HT-29 (cell line): ENCODE data around the gene DMD. TPM values are rescaled to one million over a fixed set of nuclear protein-coding genes. Genes with fewer than 3 reads are reported as not detected.

Experiments
- DNase-seq: peaks from one replicate; pipeline ENCODE4 v3.0.0-alpha.2; 2015; ENCODE audit warnings: low spot score
- total RNA-seq: library from RNA; depleted of rRNA; stranded (reverse); fragments of >200 nt; shearing (Covaris generic); gene quantifications from 2 replicates; pipeline ENCODE4 v1.2.3, GENCODE V29; 2014

The DMD gene
- total RNA-seq, 1 experiment from 2014 or later, result not detected

DNA sequence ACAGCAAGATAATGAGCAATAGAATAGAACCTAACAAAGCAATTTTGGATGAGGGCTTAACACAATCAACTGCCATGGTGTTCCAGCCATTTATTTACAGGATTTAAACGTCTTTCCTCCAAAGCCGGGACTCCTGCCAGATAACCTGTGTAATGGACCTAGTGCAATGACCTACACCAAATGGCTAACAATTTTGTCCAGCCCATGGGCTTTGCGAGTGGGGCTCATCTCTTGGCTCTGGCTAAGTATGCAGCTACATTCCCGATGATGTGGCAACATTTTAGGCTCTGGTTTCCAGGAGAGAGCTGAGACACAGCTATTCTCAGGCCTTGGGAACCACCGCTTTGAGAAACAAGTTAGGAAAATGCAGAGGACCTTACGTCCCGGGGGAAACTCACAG, 1317.2 kb downstream of the DMD start:
- DNase-seq, result no peak

DNA sequence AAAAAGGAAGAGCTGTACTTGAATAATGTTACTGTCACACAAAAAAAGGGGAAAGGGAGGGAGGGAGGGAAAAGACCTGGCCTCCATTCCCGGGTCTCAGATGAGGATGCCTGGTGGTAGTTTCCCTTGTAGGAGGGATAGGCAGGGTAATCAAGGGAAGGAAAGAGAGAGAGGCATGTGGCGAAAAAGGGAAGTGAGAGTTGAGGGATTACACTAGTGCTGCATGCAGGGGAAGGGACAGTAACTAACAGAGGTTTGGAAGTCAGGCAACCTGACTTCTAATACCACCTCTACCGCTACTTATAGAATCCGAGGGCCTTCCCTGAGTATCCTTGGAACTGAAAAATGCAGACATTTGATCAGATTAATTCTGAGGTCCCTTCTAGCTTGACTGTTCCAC, 1317.8 kb downstream of the DMD start:
- DNase-seq, result no peak

DNA sequence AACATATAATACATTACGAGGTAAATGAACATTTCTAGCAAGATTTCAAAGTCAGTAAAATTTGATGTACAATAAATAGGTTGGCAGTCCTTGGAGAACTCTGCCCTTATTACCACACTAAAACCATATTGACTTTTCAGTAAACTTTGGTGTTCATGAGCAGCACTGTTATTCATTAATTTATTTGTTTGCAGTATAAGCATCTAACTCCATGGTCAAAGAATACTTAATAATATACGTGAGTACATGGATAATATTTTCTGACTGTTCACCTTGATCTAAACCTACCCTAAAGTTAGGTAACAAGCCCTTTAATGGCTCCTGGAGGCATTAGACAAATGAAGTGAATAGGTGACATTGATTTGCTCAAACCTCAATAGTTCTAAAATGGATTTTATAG, 1322.3 kb downstream of the DMD start:
- DNase-seq, result no peak

DNA sequence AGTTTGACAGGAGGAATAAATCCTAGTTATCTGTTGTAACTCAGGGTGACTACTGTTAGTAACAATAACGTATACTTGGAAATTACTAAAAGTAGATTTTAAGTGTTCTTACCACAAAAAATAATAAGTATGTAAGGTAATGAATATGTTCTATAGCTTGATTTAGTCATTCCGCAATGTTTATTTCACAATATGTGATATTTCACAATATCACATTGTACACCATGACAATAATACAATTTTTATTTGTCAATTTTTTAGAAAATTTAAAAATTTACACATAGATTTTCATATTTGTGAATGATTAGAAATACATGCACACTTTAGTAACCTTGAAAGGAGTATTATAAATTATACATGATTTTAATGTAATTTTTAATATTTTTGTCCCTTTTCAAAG, 1326.8 kb downstream of the DMD start:
- no peak for DNase-seq

DNA sequence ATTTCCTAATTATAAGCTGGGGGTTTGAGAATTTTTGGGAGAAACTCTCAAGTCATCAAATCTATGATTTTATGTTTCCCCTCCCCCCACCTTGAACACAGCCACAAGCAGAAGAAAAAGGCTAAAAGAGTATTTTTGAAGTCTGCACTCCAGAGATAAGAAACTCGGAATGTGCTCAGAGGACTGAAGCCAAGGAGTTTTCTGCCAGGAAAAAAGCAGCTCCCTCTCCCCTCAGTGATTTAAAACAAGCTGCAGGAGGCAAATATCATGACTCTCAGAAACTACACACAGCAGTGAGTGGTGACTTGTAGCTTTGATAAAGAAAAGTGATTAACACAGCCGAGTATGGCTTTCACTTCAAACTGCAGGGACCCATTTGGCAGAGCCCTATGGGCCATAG, 1339.3 kb downstream of the DMD start:
- DNase-seq, result no peak

DNA sequence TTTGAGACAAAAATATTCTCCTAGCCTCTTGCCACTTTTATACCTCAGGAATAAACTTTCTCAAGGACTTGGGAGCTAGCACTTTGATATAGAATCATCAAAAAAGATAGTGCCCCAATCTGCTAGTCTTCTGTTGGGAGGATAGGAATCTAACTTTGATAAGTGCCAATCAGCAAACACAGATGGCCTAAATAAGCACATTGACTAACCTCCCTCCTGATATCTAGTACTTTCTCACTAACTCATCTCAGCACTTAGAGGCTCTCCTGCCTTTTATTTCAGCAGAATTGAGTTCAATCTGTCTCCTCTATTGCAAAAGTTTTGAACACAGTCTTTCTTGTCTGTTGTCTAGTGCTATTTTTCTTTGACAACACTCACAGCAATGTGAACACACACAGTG, 1341.1 kb downstream of the DMD start:
- no peak for DNase-seq

DNA sequence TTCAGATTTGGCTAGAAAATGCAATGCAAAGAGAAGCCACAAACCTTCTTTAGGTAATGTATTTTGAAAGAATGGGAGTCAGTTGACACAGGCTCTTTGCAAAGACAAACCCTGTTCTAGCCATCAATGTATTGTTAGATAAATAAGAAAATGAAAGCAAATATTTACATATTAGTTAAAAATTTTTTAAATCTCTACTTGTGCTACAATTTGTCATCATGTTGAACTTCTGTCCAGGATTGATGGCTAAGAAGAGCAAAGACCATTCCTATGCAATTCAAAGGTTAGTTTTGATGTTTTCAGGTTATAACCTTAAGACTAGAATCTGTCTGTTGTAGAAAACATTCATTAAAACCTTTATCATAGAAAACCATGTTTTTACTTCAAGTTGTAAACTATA, 1350.7 kb downstream of the DMD start:
- no peak for DNase-seq

DNA sequence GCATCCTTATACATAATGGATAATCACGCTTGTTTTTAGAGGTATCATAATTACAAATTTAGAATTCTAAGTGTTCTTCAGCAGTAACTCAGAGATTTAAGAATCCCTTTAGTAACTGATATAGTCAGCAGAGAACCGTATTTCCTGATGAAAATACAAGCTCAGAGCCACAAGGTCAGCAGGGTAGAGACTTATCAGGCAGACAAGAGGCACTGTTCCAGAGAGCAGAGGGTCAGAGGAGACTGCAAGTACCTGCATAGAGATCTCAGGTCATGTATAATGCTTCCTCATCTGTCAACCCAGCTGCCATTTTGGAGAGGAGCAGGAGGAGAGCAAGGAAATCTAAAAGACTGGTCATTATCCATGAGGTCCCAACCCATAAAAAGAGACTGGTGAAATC, 1352.4 kb downstream of the DMD start:
- no peak for DNase-seq

DNA sequence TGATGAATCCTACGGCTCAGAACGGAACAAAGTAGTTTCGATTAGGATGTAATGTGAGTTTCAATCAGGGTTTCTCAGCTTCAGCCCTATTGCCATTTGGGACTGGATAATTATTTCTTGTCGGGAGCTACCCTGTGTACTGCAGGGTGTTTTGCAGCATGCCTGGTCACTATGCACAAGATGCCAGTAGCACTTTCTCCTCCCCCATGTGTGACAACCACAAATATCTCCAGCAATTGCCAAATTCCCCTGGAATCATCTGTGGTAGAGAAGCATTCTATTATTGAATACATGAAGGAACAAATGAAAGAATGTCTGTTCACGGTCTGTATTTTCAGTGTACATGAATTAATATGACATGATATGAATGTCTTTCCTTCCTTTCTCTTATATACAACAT, 1356.6 kb downstream of the DMD start:
- no peak for DNase-seq

DNA sequence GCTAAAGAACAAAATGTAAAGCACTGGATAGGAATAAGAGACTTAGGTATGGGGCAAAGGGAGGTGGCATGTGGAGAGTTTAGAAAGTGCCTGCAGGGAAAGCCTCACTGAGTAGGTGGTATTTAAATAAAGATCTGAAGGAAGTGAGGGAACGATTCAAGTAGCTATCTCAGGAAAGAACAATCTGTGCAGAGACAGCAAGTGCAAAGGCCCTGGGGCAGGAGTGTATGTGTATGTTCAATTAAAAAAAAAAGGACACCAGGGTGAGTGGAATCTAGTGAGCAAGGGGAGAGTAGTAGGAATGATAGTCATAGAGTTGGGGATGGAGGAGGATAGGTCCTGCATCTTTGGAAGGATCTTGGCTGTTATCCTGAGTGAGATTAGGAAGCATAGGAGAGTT, 1359.6 kb downstream of the DMD start:
- DNase-seq, result no peak

DNA sequence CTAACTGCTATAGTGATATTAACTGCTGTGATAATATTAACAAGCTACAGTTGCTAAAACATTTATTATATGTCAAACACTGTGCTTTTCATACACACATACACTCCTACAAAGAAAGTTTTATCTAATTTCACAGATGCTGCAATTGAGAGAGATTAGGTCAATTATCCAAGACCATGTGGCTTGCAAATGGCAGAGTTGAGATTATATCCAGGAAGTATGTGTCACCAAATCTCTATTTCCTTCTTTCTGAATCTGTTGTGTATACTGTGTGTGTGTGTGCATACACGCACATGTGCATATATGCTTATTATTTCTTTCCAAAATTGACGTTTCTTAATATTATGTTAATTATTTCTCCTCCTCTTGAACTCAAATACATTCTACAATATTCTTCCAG, 1363.6 kb downstream of the DMD start:
- no peak for DNase-seq

DNA sequence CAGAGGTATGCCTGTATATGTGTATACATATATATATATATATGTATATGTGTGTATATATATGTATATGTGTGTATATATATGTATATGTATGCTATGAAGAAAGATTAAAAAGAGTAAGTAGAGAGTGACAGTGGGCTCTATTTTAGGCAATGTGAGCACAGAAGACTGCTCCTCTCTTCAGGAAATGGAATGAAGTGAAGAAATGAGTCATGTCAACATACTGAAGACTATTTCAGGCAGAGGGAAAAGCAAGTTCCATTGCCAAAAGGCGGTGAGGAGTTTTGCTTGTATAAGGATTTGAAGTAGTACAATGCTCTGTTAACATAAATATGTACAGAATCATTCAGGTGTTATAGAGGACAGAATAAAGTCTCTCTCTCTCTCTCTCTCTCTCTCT, 1366.3 kb downstream of the DMD start:
- no peak for DNase-seq

DNA sequence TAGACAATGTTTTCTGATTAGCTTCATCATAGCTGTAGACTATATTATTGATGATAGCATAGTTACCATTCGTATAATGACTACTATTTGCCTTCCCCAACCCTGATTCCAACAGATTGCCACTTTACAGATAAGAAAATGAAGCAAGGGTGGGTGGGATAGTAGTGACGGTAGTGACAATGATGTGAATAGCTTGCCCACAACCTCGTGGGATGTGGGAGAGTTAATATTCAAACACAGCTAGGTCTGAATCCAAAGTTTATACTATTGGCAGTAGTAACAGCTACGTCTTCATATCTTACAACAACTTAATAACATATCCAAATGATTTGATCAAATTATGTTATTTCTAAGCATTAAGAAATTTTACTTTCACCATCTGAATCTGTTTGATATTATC, 1372.7 kb downstream of the DMD start:
- no peak for DNase-seq

DNA sequence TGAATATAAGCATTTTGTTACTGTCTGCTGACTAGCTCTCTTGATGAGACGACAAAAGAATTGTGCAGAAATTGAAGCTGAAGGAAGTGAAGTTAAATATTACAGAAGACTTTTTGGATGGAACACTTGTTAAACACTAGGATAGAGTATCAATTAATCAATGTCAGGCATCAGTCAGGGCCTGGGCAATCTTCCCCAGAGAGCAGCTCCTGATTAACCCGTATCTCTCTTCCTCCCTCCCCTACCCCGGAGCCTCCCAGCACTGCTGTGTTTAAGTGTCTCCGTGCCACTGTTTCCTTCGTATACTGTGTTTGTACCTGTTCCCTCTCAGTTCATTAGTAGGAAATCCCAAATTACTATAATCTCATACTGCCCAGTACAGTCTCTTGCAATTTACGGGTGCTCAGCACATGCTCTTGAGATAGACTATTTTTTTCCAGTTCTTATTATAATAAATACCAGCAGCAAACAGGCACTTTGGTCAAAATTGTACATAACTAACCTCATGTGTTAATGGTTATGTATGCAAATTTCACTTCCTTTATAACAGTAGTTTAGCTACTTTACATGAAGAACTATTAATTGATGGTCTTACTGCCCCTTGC, 1373.8 kb downstream of the DMD start:
- no peak for DNase-seq

DNA sequence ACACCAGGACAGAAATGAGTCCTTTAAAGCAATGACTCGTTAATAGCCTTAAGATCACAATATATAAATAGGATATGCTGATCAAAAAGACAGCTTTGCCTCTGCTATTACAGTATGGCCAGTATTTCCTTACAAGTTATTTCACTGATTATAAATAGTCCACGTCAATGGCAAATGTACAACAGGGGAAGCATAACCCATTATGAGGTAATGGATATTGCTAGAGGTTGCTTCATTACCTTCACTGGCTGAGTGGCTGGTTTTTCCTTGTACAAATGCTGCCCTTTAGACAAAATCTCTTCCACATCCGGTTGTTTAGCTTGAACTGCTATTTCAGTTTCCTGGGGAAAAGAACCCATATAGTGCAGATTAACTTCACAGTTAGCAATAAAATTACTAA, 1374.9 kb downstream of the DMD start:
- no peak for DNase-seq

DNA sequence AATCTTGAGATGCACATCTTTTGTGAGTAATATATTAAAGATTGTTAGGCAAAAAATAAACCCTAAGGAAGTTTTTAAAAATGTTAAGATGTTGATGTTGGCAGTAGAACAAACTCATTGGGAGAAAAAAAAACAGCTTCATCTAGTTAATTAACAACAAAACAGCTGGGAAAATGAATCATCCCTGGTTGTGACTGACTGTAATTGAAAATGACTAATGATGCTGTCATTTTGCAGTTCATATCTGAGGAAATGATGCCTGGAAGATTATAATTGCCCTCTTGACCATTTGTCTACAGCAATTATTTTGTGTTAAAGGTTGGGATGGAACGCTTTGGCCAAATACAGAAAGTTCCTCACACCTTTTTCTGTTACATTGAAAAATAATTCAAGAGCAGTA, 1379.1 kb downstream of the DMD start:
- no peak for DNase-seq

DNA sequence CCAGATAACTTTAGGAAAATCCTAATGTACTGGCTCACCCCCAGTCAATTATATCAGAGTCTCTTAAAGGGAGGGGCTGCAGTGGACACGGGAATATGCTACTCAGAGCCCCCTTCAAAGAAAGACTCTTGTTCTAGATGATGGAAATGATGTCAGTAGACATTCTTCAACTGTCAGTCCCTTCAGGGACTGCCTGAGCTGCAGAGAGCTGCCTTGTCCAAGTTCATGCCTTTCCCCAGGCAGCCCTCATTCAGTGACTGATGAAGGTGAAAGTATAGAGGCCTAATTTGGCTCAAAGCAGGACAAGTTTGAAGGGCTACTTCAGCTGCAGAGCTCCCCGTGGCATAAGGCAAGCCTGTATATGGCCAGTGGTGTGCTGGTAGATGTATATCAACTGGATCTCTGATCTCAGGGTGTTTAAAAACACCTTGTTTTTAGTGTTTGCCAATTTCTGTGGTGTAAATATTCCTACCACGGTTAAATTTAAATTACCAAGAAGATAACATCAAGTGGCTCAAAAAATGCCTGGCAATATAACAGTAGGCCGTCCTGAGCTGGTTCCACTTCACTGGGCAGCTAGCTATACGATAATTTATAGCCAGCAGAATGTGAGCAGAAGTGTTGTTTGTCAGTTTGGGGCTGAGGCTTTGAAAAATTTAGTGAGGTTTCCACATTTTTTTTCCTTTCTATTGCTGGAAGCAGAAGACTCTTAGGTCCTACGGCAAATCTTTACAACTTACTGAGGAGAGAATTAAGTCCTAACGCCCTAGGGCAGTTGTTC, 1390.7 kb downstream of the DMD start:
- DNase-seq, result no peak

DNA sequence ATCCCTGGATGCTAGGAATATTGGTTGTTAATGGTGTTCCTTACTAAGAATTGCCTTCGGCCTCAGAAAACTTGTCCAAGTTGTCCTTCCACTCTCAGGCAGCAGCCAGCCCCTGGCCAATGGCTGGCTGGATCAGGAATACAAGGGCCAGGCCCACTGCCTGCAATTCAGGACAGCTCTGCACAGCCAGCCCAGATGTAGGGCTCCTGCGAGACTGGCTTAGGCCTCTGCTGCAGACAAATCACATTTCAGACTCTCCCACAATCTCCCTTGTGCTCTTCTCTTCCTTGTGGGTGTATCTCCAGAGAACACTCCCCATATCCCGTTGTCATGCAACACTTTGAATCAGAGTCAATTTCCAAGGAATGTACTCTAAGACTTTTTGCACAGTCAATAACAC, 1391.9 kb downstream of the DMD start:
- DNase-seq, result no peak

DNA sequence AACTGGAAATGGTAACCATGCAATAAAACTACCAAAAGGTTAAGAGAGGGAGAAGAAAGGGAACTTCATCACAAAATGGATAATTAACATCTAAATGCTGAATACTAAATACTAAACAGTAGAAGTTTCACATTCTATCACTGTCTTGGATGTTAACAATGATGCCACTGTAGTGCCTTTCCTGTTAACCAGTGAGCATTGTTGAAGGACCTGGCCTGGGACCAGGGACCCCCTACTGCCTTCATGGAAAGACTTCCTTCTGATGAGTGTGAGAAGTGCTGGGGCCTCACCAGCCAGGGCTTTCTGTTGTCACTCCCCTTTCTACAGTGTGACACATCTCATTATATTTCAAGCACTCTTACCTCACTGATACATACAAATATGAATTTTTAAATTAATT, 1400.2 kb downstream of the DMD start:
- DNase-seq, result no peak

DNA sequence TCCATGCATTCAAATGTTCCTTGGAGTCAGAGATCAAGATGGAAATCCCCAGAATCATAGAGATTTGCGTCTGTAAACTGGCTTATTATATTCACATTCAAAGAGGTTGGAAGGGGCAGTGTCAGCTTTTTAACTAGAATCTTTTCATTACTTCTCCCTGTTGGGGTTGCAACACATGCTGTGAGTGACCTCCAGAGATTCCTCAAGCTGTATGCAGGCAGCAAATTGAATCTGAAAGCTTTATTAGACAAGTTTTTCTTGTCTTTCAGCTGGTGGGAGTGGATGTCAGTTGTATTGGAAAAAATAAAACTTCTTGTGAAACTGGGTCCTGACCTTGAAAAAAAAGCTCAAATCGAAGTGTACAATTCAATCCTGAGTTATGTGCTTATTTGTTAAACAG, 1403.0 kb downstream of the DMD start:
- no peak for DNase-seq

DNA sequence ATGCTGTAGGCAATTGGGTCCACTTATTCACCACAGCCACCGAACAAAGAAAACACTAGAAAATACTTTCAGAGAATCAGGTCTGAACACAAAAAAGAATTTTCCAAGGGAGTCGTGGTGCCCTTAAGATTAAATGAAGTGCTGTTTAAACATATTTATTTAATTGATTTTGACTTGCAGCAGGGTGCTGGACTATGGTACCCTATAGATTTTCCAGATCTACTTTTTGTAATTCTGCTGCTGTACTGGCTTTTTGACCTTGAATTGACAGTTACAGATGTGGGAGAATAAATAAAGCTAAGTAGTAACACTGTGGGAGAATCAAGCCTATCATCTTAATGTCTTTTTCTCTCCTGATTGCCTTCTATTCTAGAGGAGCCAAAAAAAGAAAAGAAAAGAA, 1404.2 kb downstream of the DMD start:
- no peak for DNase-seq

DNA sequence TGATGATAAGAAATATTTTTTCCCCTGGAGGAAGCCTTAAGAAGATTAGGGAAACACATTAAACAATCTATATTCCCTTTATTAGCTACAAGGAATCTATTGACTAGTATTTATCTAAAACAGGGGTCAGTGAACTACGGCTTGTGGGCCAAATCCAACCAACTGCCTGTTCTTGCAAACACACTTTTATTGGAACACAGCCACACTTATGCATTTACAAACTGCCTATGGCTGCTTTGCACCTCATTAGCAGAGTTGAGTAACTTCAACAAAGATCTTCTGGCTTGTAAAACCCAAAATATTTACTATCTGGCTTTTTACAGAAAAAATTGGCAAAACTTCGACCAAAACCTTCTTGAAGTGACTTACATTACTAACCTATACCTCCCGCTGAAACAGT, 1405.6 kb downstream of the DMD start:
- no peak for DNase-seq

DNA sequence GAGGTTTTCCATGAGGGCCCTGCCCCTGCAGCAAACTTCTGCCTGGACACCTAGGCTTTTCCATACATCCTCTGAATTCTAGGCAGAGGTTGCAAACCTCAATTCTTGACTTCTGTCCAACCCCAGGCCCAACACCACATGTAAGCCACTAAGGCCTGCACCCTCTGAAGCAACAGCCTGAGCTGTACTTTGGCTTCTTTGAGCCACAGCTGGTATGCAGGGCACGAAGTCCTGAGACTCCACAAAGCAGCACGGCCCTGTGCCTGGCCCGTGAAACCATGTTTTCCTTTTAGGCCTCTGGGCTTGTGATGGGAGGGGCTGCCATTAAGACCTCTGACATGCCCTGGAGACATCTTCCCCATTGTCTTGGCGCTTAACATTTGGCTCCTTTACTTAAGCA, 1411.1 kb downstream of the DMD start:
- DNase-seq, result no peak

DNA sequence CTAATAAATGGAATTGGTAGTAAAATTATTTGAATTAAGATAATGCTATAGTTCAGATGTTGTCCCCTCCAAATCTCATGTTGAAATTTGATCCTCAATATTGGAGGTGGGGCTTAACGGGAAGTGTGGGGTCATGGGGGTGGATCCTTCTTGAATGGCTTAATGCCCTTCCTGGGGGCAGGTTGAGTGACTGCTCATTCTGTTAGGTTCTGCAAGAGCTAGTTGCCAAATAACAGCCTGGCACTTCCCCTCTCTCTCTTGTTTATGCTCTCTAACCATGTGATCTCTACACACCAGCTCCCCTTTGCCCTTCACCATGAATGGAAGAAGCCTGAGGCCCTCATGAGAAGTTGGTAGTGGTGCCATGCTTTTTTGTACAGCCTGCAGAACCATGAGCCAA, 1414.7 kb downstream of the DMD start:
- no peak for DNase-seq
